ENCODE results near the gene CMTM6. TPM values are rescaled to one million over a fixed set of nuclear protein-coding genes. Genes with fewer than 3 reads are reported as not detected.

CMTM6 gene, protein sequence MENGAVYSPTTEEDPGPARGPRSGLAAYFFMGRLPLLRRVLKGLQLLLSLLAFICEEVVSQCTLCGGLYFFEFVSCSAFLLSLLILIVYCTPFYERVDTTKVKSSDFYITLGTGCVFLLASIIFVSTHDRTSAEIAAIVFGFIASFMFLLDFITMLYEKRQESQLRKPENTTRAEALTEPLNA
- 69.6 and 114 TPM in 2 replicates for total RNA-seq

DNA sequence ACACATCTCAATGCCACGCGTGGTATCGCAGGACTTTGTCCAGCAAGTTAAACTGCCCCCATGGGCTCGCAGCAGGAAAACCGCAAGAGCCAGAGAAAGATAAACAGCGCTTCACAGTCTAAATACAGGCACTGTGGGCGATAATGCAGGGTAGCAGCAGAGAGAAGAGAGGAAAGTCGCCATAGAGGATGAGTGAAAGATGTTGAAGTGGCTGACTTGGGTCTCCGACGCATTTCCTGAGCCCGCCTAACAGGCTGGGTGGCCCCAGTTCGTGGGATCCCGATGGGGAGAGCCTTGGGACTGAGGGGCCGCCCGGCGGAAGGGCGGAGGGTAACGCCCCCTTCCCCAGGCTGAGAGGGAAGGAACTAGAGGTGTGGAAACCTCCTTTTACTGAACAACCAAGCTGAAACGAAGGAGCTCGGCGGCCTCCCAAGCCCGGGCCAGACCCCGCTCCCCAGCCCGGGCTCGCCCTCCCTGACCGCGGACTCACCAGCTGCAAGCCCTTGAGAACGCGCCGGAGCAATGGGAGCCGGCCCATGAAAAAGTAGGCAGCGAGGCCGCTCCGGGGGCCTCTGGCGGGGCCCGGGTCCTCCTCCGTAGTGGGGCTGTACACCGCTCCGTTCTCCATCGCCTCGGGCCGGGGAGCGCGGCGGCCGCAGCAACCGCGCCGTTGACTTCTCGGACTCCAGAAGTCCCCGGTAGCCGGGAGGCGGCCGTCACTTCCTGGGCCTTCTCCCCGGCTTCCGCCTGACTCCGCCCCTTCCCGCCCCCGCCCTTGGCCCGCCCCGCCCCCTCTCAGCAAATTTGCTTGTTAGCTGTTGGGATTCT is at the start of gene CMTM6:
Gene CMTM6 (minus strand): TSS at position 735 of the 828 bp plus-strand sequence. CDS start 107 bp downstream, at position 628.

Other genes with a start within 250 kb of the CMTM6 start
- 27.1 and 32.7 TPM in 2 replicates for gene CMTM7, start 111.0 kb downstream of the CMTM6 start, total RNA-seq
- gene DYNC1LI1, start 68.0 kb upstream of the CMTM6 start, total RNA-seq, result 28.6 and 33.4 TPM in 2 replicates
- 13.3 and 34.6 TPM in 2 replicates for gene CNOT10, start 182.3 kb upstream of the CMTM6 start, total RNA-seq

Data from airway epithelial cell (primary cell).